Measurements from ENCODE around the gene PRR20C.
"Not testable (repeated sequence)": the region's sequence is repeated elsewhere in the genome, so short reads cannot be mapped to it uniquely, and the experiment has no call there.

Gene PRR20C

GRCh38 chr13:57153761-57154160, at the start of gene PRR20C:
Gene PRR20C (plus strand): TSS chr13:57154061. CDS start chr13:57154448, 387 bp downstream.
- DNase-seq: not testable (repeated sequence)

GRCh38 chr13:57114945-57115344, 38.9 kb upstream of the PRR20C start:
- DNase-seq: no peak

- DNase-seq: peak; percentile 84
Observed at GRCh38 chr13:57123681-57124080, 30.2 kb upstream of the PRR20C start.

GRCh38 chr13:57128909-57129308, 25.0 kb upstream of the PRR20C start:
- DNase-seq: no peak

- DNase-seq: no peak
Observed at GRCh38 chr13:57136093-57136492, 17.8 kb upstream of the PRR20C start.

GRCh38 chr13:57137585-57137984, 16.3 kb upstream of the PRR20C start:
- DNase-seq: no peak

- DNase-seq: no peak
Observed at GRCh38 chr13:57138988-57139387, 14.9 kb upstream of the PRR20C start.

GRCh38 chr13:57139781-57140180, 14.1 kb upstream of the PRR20C start:
- DNase-seq: not testable (repeated sequence)

GRCh38 chr13:57140235-57140968, 13.5 kb upstream of the PRR20C start, which contains the start of gene PRR20A:
Gene PRR20A (plus strand): TSS chr13:57140918. CDS start chr13:57141305, 387 bp downstream.
- DNase-seq: not testable (repeated sequence)

- DNase-seq: not testable (repeated sequence)
Observed at GRCh38 chr13:57147188-57147587, 6.7 kb upstream of the PRR20C start, which contains the start of gene PRR20B. Gene PRR20B (plus strand): TSS chr13:57147488. CDS start chr13:57147875, 387 bp downstream.

GRCh38 chr13:57148106-57148505, 5.8 kb upstream of the PRR20C start:
- DNase-seq: not testable (repeated sequence)

GRCh38 chr13:57160332-57160731, 6.5 kb downstream of the PRR20C start, which contains the start of gene PRR20D:
Gene PRR20D (plus strand): TSS chr13:57160632. CDS start chr13:57161019, 387 bp downstream.
- not testable (repeated sequence) for DNase-seq

GRCh38 chr13:57166897-57167296, 13.0 kb downstream of the PRR20C start, which contains the start of gene PRR20E:
Gene PRR20E (plus strand): TSS chr13:57167197. CDS start chr13:57167584, 387 bp downstream.
- DNase-seq: not testable (repeated sequence)

GRCh38 chr13:57191667-57192066, 37.8 kb downstream of the PRR20C start:
- no peak for DNase-seq
